CD4-positive, alpha-beta memory T cell (primary cell): ENCODE data around the gene HIGD2A. TPM values are rescaled to one million over a fixed set of nuclear protein-coding genes. Genes with fewer than 3 reads are reported as not detected.

Source experiments
- CTCF ChIA-PET: fragments of 350-600 bp; sonication (Branson Sonifier 250); formaldehyde crosslinking; loops from one replicate; lab custom pipeline; 2021; ENCODE audit warnings: inconsistent platforms; ENCODE audit not compliant: partially characterized antibody; lab: Charles Lee
- POLR2A ChIA-PET: fragments of 350-600 bp; sonication (Branson Sonifier 250); formaldehyde crosslinking; loops from one replicate; lab custom pipeline; 2021; ENCODE audit not compliant: partially characterized antibody; lab: Charles Lee
- DNase-seq, 5 donors: peaks; one replicate each; pipeline versions ENCODE4 v3.0.0 to v3.0.0-alpha.2; 2020 to 2022; ENCODE audit warnings: mixed read lengths in 1 of 5
- H3K27ac ChIP-seq: one replicate; pipeline ENCODE4 v1.7.0; 2013; ENCODE audit warnings: low read depth, low read length
- H3K27me3 ChIP-seq: 2 replicates; pipeline ENCODE4 v1.7.0; 2013; ENCODE audit warnings: mild to moderate bottlenecking, low read length, moderate library complexity; ENCODE audit not compliant: insufficient read depth
- H3K36me3 ChIP-seq: 2 replicates; pipeline ENCODE4 v1.7.0; 2013; ENCODE audit warnings: mild to moderate bottlenecking, low read length, moderate library complexity; ENCODE audit not compliant: insufficient read depth
- H3K4me1 ChIP-seq: 2 replicates; pipeline ENCODE4 v1.7.0; 2013; ENCODE audit warnings: mild to moderate bottlenecking, low read length, moderate library complexity; ENCODE audit not compliant: insufficient read depth
- H3K4me3 ChIP-seq, 2 donors: one replicate each; pipeline ENCODE4 v1.7.0; 2013; ENCODE audit warnings: low read length in 2 of 2, mild to moderate bottlenecking in 1 of 2
- H3K9me3 ChIP-seq, 2 donors: one replicate each; pipeline ENCODE4 v1.7.0; 2013; ENCODE audit warnings: low read length in 2 of 2, control low read depth in 1 of 2; ENCODE audit not compliant: control insufficient read depth in 1 of 2
- H3K27ac Mint-ChIP-seq, 7 donors: one replicate each; pipeline ENCODE4 v1.8.0; 2020 to 2021; ENCODE audit warnings: mixed read lengths in 7 of 7, mild to moderate bottlenecking in 6 of 7, inconsistent platforms in 3 of 7, moderate library complexity in 3 of 7
- H3K27me3 Mint-ChIP-seq, 2 donors: one replicate each; pipeline ENCODE4 v1.8.0; 2020 to 2021; ENCODE audit warnings: mixed read lengths in 2 of 2
- H3K36me3 Mint-ChIP-seq, 2 donors: one replicate each; pipeline ENCODE4 v1.8.0; 2020 to 2021; ENCODE audit warnings: mixed read lengths in 2 of 2, inconsistent platforms in 1 of 2, mild to moderate bottlenecking in 1 of 2
- H3K4me1 Mint-ChIP-seq, 4 donors: one replicate each; pipeline ENCODE4 v1.8.0; 2020 to 2021; ENCODE audit warnings: mixed read lengths in 4 of 4, mild to moderate bottlenecking in 1 of 4
- H3K4me3 Mint-ChIP-seq, 8 donors: one replicate each; pipeline ENCODE4 v1.8.0; 2020 to 2021; ENCODE audit warnings: mixed read lengths in 8 of 8, mild to moderate bottlenecking in 7 of 8, moderate library complexity in 6 of 8, inconsistent platforms in 3 of 8
- H3K9me3 Mint-ChIP-seq, 8 donors: one replicate each; pipeline ENCODE4 v1.8.0; 2020 to 2021; ENCODE audit warnings: mixed read lengths in 8 of 8, mild to moderate bottlenecking in 5 of 8, inconsistent platforms in 3 of 8, moderate library complexity in 1 of 8
- intact Hi-C: fragments of 100-400 bp; cut with micrococcal nuclease; formaldehyde crosslinking; loops from one replicate; pipeline ENCODE4 v1.15.1; 2023
- polyA plus RNA-seq, 2 donors: library from polyadenylated mRNA; unstranded; fragments of 300-500 nt; fragmentation: Illumina TruSeq; gene quantifications; one replicate each; pipeline ENCODE4 v1.2.3, GENCODE V29; 2021
- total RNA-seq, 2 experiments: library from RNA; stranded (reverse); gene quantifications; one replicate each; pipeline ENCODE4 v1.2.3, GENCODE V29; 2021

The HIGD2A gene
- total and polyA plus RNA-seq, 4 experiments from 2014 or later: 81.3 to 224 (median 137) TPM

DNA sequence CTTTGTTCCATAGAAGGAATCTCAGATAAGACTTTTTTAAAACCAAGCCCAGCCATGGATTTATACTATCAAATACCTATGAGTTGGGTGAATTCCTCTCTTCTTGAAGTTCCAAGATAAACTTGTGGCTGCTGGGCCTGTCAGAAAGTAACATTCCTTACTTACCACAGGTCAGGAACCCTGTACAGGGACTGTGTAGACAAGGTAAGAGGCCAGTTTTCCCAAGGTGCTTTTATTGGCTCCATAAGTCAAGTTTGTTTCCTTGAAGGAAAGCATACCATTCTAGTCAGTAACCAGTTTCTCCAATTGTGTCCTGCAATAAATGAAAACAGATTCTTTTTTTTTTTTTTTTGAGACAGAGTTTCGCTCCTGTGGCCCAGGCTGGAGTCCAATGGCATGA is 36.6 kb downstream of the HIGD2A start:
- Histone ChIP-seq H3K9me3 (no peaks in the 10 kb centered on the region), H3K27me3 (no peaks in the 10 kb centered on the region), H3K4me3 (no peak overlapping the region), H3K36me3 (no peaks in the 10 kb centered on the region), H3K4me1 (no peaks in the 10 kb centered on the region), H3K27ac (no peak overlapping the region)
- H3K9me3 Mint-ChIP-seq: no peaks in the 10 kb centered on the region
- intact Hi-C loops: no loop called here
- ChIA-PET CTCF (no interaction called here), POLR2A (interaction anchor here (1.1 kb wide), 1 partner anchor 23 kb away, joined by 4 read pairs; the partner anchor contains the start of gene FAF2)
- H3K4me1 Mint-ChIP-seq: no peaks in the 10 kb centered on the region
- DNase-seq: no peak
- H3K36me3 Mint-ChIP-seq: no peaks in the 10 kb centered on the region
- H3K27ac Mint-ChIP-seq: no peak overlapping the region
- peaks cover 3 to 7% of the 10 kb centered on the region in 2 donors for H3K27me3 Mint-ChIP-seq
- no peak overlapping the region for H3K4me3 Mint-ChIP-seq

DNA sequence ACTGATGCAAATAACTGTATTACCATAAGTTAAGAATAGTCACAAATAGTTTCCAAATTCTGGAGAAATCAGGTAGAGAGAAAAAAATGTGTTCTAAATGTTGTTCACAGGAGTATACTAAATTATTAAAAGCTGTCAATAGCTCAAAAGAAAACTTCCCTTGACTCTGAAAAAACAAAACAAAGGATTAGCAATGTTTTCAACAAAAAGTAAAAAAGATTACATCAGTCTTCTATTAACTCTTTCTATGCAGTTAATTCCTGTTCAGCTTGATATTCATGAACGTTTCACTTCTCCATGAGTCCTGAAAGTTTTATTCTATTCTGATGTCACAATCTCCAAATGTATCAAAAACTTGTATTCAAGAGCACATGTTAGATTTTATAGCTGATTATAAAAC is 37.2 kb downstream of the HIGD2A start:
- Histone ChIP-seq H3K27ac (no peak overlapping the region), H3K27me3 (no peaks in the 10 kb centered on the region), H3K36me3 (no peaks in the 10 kb centered on the region), H3K9me3 (no peaks in the 10 kb centered on the region), H3K4me1 (no peaks in the 10 kb centered on the region), H3K4me3 (no peak overlapping the region)
- H3K27me3 Mint-ChIP-seq: peaks cover 3 to 4% of the 10 kb centered on the region in 2 donors
- DNase-seq: no peak
- no peak overlapping the region for H3K27ac Mint-ChIP-seq
- H3K9me3 Mint-ChIP-seq: no peaks in the 10 kb centered on the region
- intact Hi-C loops: no loop called here
- H3K36me3 Mint-ChIP-seq: no peaks in the 10 kb centered on the region
- ChIA-PET POLR2A (interaction anchor here (1.1 kb wide), 1 partner anchor 22 kb away, joined by 4 read pairs; the partner anchor contains the start of gene FAF2), CTCF (no interaction called here)
- H3K4me3 Mint-ChIP-seq: no peak overlapping the region
- peaks cover 0 to 1% (median 0%) of the 10 kb centered on the region in 4 donors for H3K4me1 Mint-ChIP-seq

DNA sequence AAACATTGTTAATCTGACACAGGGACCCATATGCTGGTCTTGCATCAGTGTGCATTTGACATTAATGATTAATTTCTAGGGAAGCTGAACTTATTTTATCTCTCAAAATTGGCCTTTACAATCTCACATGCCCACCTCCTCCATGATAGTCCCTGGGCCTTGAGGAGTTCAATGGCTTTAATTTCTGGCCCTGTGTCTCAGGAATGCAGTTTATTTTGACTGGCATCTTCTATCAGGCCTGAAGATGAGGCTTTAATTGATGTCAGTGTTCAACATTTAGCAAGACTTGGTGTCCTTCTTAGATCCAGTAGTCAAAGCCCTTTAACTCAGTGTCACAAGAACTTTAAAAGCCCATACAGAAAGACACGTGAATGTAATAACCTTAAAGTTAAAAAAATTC is 38.3 kb downstream of the HIGD2A start:
- H3K36me3 Mint-ChIP-seq: no peaks in the 10 kb centered on the region
- H3K27me3 Mint-ChIP-seq: peaks cover 3 to 4% of the 10 kb centered on the region in 2 donors
- no peak overlapping the region for H3K4me3 Mint-ChIP-seq
- intact Hi-C loops: no loop called here
- H3K4me1 Mint-ChIP-seq: peaks cover 0 to 1% (median 0%) of the 10 kb centered on the region in 4 donors
- H3K27ac ChIP-seq: no peak overlapping the region
- no peak overlapping the region for H3K4me3 ChIP-seq
- CTCF ChIA-PET: interaction anchor here (1.4 kb wide), 1 partner anchor 152 kb away, joined by 3 read pairs; no protein-coding TSS in a partner anchor
- no peaks in the 10 kb centered on the region for H3K9me3 ChIP-seq
- H3K36me3 ChIP-seq: no peaks in the 10 kb centered on the region
- no peaks in the 10 kb centered on the region for H3K4me1 ChIP-seq
- POLR2A ChIA-PET: no interaction called here
- H3K9me3 Mint-ChIP-seq: no peaks in the 10 kb centered on the region
- no peak for DNase-seq
- no peak overlapping the region for H3K27ac Mint-ChIP-seq
- H3K27me3 ChIP-seq: no peaks in the 10 kb centered on the region

DNA sequence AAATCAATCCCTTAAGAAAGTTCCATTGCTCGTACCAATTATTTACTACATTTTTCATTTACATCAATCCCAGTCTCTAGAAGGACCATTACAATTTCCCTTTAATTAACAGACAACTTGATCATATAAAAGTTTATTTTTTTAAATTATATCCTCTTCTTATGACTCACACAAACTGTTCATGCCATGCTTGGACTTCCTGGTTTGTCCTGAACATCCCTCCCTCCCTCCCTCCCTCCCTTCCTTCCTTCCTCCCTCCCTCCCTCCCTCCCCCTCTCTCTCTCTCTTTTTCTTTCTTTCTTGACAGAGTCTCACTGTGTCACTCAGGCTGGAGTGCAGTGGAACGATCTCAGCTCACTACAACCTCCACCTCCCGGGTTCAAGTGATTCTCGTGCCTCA is 39.4 kb downstream of the HIGD2A start:
- Histone ChIP-seq H3K4me3 (no peak overlapping the region), H3K9me3 (no peaks in the 10 kb centered on the region), H3K27ac (no peak overlapping the region), H3K4me1 (no peaks in the 10 kb centered on the region), H3K27me3 (no peaks in the 10 kb centered on the region), H3K36me3 (no peaks in the 10 kb centered on the region)
- Mint-ChIP-seq H3K9me3 (no peaks in the 10 kb centered on the region), H3K27me3 (peaks cover 4 to 6% of the 10 kb centered on the region in 2 donors), H3K4me1 (peaks cover 0 to 5% (median under 1%) of the 10 kb centered on the region in 4 donors), H3K4me3 (no peak overlapping the region), H3K36me3 (no peaks in the 10 kb centered on the region), H3K27ac (peak overlapping the region in 1 of 7 donors; percentile 59)
- intact Hi-C loops: no loop called here
- no peak for DNase-seq
- ChIA-PET CTCF (interaction anchor here (0.7 kb wide), 1 partner anchor 219 kb away, joined by 4 read pairs; no protein-coding TSS in a partner anchor), POLR2A (no interaction called here)

DNA sequence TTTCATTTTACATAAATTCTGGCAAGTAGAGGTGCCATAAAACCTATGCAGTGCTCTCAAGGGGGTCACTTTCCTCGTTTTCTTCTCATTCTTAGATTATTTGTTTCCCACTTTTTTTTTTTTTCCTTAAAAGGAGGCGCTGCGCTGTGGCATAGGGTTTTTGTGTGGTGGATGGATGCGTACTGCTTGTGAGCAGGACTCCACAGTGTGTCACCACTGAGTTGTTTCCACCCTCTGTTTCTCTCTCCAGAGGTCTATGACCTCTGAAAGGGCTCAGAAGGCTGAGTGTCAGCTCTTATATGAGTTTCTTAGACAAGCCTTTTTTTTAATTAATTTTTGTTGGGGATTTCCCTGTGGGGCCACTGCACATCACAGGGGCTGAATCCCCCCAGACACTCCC is 41.4 kb downstream of the HIGD2A start:
- H3K27me3 ChIP-seq: no peaks in the 10 kb centered on the region
- H3K4me3 ChIP-seq: no peak overlapping the region
- Mint-ChIP-seq H3K9me3 (no peaks in the 10 kb centered on the region), H3K27me3 (peaks cover 3 to 4% of the 10 kb centered on the region in 2 donors), H3K27ac (no peak overlapping the region), H3K4me3 (no peak overlapping the region), H3K36me3 (no peaks in the 10 kb centered on the region), H3K4me1 (peaks cover 0 to 5% (median under 1%) of the 10 kb centered on the region in 4 donors)
- no peaks in the 10 kb centered on the region for H3K4me1 ChIP-seq
- POLR2A ChIA-PET: no interaction called here
- DNase-seq: no peak
- H3K36me3 ChIP-seq: no peaks in the 10 kb centered on the region
- no peaks in the 10 kb centered on the region for H3K9me3 ChIP-seq
- CTCF ChIA-PET: interaction anchor here (0.9 to 1.2 kb wide), 2 partner anchors 39 to 114 kb away, joined by 3 read pairs; no protein-coding TSS in a partner anchor
- intact Hi-C loops: no loop called here
- no peak overlapping the region for H3K27ac ChIP-seq

DNA sequence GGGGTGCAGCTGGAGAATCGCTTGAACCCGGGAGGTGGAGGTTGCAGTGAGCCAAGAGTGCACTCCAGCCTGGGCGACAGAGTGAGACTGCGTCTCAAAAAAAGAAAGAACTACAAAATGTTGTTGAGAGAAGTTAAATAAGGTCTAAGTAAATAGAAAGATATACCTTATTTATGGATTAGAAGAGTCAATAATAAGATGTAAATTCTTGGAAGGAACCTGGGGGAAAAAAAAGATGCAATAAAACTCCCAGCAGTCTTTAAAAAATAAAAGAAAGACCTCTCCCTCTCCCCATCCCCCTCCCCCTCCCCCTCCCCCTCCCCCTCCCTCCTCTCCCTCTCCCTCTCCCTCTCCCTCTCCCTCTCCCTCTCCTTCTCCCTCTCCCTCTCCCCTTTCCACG is 44.2 kb downstream of the HIGD2A start:
- H3K27me3 ChIP-seq: no peaks in the 10 kb centered on the region
- POLR2A ChIA-PET: no interaction called here
- no peak for DNase-seq
- peaks cover 3 to 4% of the 10 kb centered on the region in 2 donors for H3K27me3 Mint-ChIP-seq
- peaks cover 7% of the 10 kb centered on the region for H3K4me1 ChIP-seq
- H3K27ac Mint-ChIP-seq: no peak overlapping the region
- H3K36me3 Mint-ChIP-seq: no peaks in the 10 kb centered on the region
- intact Hi-C loops: no loop called here
- H3K36me3 ChIP-seq: no peaks in the 10 kb centered on the region
- CTCF ChIA-PET: no interaction called here
- H3K4me3 Mint-ChIP-seq: peak overlapping the region in 1 of 8 donors; percentile 36
- no peaks in the 10 kb centered on the region for H3K9me3 ChIP-seq
- H3K27ac ChIP-seq: no peak overlapping the region
- H3K9me3 Mint-ChIP-seq: no peaks in the 10 kb centered on the region
- peaks cover 9 to 16% (median 9%) of the 10 kb centered on the region in 4 donors for H3K4me1 Mint-ChIP-seq
- H3K4me3 ChIP-seq: no peak overlapping the region

DNA sequence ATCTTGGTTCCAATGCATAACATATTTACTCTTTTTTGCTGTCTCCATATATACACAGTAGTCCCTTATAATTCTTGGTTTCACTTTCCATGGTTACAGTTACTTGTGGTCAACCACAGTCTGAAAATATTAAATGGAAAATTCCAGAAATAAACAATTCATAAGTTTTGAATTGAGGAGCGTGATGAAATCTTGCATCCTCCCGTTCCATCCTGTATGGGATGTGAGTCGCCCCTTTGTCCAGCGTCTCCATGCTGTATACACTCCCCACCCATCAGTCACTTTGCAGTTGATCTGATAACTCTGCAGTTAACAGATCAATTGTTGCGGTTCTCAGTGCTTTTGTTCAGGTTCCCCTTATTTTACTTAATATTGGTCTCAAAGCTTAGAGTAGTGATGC is 48.1 kb downstream of the HIGD2A start:
- peaks cover 7 to 16% (median 9%) of the 10 kb centered on the region in 4 donors for H3K4me1 Mint-ChIP-seq
- Histone ChIP-seq H3K4me3 (no peak overlapping the region), H3K27ac (no peak overlapping the region), H3K36me3 (no peaks in the 10 kb centered on the region), H3K27me3 (no peaks in the 10 kb centered on the region), H3K9me3 (no peaks in the 10 kb centered on the region), H3K4me1 (peaks cover 7% of the 10 kb centered on the region)
- DNase-seq: peak in 1 of 5 donors; percentile 45
- CTCF ChIA-PET: interaction anchor here (1.6 kb wide), 1 partner anchor 11 kb away, joined by 6 read pairs; no protein-coding TSS in a partner anchor
- H3K36me3 Mint-ChIP-seq: no peaks in the 10 kb centered on the region
- POLR2A ChIA-PET: interaction anchor here (1.0 kb wide), 1 partner anchor 11 kb away, joined by 7 read pairs; the partner anchor contains the start of gene FAF2
- intact Hi-C loops: no loop called here
- no peaks in the 10 kb centered on the region for H3K9me3 Mint-ChIP-seq
- peak overlapping the region; percentile 62 to 88 (median 77) for H3K4me3 Mint-ChIP-seq
- peak overlapping the region in 6 of 7 donors; percentile 2 to 88 (median 46) for H3K27ac Mint-ChIP-seq
- H3K27me3 Mint-ChIP-seq: peaks cover 3 to 5% of the 10 kb centered on the region in 2 donors
